Upper lobe of left lung (tissue), 6 donors: ENCODE results near the gene ENGASE. TPM values are rescaled to one million over a fixed set of nuclear protein-coding genes. Genes with fewer than 3 reads are reported as not detected.
A peak's percentile ranks its signal among the peaks of the same experiment; 100 is the strongest.

ENCODE experiments used
- ATAC-seq, 2 donors: fragments of 200-7000 bp; cut with Tn5 transposase; one replicate each; pipeline ENCODE4 v1.9.1; 2022; ENCODE audit warnings: mild to moderate bottlenecking in 2 of 2, moderate library complexity in 2 of 2; ENCODE audit not compliant: low FRiP score in 2 of 2
- DNase-seq, 2 donors: peaks; one replicate each; pipeline ENCODE4 v3.0.0-alpha.2; 2019 to 2020
- H3K27ac ChIP-seq, 4 donors: fragments of 200-600 bp; sonication (generic); one replicate each; pipeline ENCODE4 v1.5.1; 2016 to 2019
- H3K27me3 ChIP-seq, 4 donors: fragments of 200-600 bp; sonication (generic); one replicate each; pipeline ENCODE4 v1.5.1; 2017 to 2019
- H3K36me3 ChIP-seq, 4 donors: fragments of 200-600 bp; sonication (generic); one replicate each; pipeline ENCODE4 v1.5.1; 2016 to 2019
- H3K4me1 ChIP-seq, 4 donors: fragments of 200-600 bp; sonication (generic); one replicate each; pipeline ENCODE4 v1.5.1; 2018 to 2019
- H3K4me3 ChIP-seq, 4 donors: fragments of 200-600 bp; sonication (generic); one replicate each; pipeline ENCODE4 v1.5.1; 2017 to 2019; ENCODE audit warnings: mild to moderate bottlenecking in 2 of 4, moderate library complexity in 1 of 4
- H3K9me3 ChIP-seq, 4 donors: fragments of 200-600 bp; sonication (generic); one replicate each; pipeline ENCODE4 v1.5.1; 2018 to 2019
- EP300 ChIP-seq, 4 donors: sonication (generic); formaldehyde crosslinking; IDR thresholded peaks; one replicate each; pipeline ENCODE4 v1.5.1; 2017; ENCODE audit warnings: antibody characterized with exemption in 4 of 4, control low read depth in 2 of 4
- POLR2A ChIP-seq, 4 donors: fragments of 450-650 bp; IDR thresholded peaks; one replicate each; pipeline ENCODE4 v1.5.1; 2016 to 2017; ENCODE audit warnings: antibody characterized with exemption in 4 of 4, mild to moderate bottlenecking in 2 of 4
- POLR2AphosphoS5 ChIP-seq, 2 donors: sonication (generic); formaldehyde crosslinking; IDR thresholded peaks; one replicate each; pipeline ENCODE4 v1.5.1; 2017; ENCODE audit warnings: antibody characterized with exemption in 2 of 2
- WGBS, 2 donors: methylation state at CpG; one replicate each; pipeline ENCODE4 v1.1.5; 2017 to 2018; 5-methylcytosine and 5-hydroxymethylcytosine counted together
- total RNA-seq, 6 donors: library from RNA; depleted of rRNA in 4 of 6; stranded (reverse); fragments of >200 nt in 4 of 6; gene quantifications; one replicate each; pipeline versions ENCODE4 v1.1.0 to v1.2.1, GENCODE V29; 2016 to 2021
- TF ChIP-seq, protein P1 (sequence below), 6 experiments: fragments of 450-650 bp in 4 of 6; fragments of 200-600 bp in 2 of 6; sonication (generic) in 2 of 6; IDR thresholded peaks; one replicate each; pipeline ENCODE4 v1.5.1; 2016 to 2019; ENCODE audit warnings: antibody characterized with exemption in 6 of 6
- donor health status: DM: no; HTN: no; CAD: no; lungs with moderate emphysema.
- donor health status: DM: no; HTN: yes; CAD: no; lungs with severe emphysema.

ENGASE gene
- total RNA-seq, 6 donors from 2014 or later = 17.2 to 320 (median 55.9) TPM

DNA sequence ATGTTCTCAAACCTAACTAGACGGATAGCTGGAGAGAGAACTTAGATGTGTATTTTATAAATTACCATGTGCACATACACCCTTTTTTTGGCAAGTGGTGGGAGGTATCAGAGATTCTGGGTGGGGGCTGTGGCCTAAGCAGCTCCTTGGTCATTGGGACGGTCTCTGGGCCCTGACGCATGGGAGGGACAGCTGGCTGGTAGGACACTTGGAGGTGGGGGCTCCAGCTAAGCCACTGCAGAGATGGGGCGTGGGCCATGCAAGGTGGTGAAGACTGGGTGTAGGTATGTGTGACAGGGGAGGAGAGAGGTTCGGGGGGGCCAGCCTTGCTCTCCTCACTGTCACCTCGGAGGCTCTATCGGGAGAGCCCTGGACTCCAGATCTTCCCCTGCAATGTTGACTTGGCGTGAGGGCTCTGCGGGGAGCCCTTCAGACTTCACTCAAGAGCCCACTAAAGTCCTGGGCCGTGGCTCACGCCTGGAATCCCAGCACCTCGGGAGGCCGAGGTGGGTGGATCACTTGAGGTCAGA is 33.5 kb upstream of the ENGASE start:
- TF ChIP-seq POLR2A (IDR thresholded peaks at IDR 0.05) = no peak
- no peak for TF ChIP-seq EP300 (IDR thresholded peaks at IDR 0.05)
- H3K27ac ChIP-seq = no peak overlapping the region
- H3K36me3 ChIP-seq = no peaks in the 10 kb centered on the region
- DNase-seq (no peak), ATAC-seq (no peak)
- no peak overlapping the region for H3K4me3 ChIP-seq
- no peaks in the 10 kb centered on the region for H3K9me3 ChIP-seq
- whole genome bisulfite sequencing, 2 donors = 79 to 81% methylated on average over 11 to 13 of the region's 13 CpGs
- H3K4me1 ChIP-seq = peaks cover 9 to 25% (median 20%) of the 10 kb centered on the region in 4 donors
- no peaks in the 10 kb centered on the region for H3K27me3 ChIP-seq

DNA sequence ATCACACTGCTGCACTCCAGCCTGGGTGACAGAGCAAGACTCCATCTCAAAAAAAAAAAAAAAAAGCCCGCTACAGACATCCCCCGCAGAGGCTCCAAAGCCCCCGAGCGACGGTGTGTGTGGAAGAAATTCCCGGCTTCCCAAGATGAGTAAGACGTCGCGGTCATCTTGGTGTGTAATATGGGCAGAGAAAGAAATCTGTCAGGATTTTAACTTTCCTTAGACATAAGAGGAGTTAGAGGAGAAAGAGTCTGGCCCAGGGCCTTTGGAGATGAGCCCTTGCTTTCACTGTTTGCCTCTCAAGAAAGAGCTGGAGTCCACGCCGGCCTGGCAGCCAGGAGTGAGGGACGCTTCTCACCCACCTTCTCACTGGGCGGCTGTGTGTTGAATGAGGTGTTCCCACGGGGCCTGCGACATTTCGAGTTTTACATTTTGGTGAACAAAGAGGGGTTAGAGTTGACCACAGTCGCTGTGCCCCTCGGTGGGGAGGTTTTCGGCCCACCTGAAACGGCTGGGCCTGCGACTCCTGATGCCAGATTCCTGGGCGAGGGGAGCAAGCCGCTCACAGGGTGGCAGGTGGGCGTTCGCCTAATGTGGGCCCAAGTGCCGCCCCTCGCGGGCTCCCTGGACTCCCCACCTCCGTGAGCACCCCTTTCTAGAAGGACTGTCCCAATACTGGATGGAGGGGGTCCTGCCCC is 32.8 kb upstream of the ENGASE start:
- peak; percentile 24 to 25 for ATAC-seq
- Histone ChIP-seq H3K4me3 (no peak overlapping the region), H3K27ac (no peak overlapping the region), H3K36me3 (no peaks in the 10 kb centered on the region), H3K4me1 (peaks cover 2 to 24% (median 13%) of the 10 kb centered on the region in 4 donors), H3K27me3 (no peaks in the 10 kb centered on the region), H3K9me3 (no peaks in the 10 kb centered on the region)
- peak in 1 of 2 donors; percentile 67 for DNase-seq
- 89 to 94% methylated on average over 19 to 27 of the region's 29 CpGs for whole genome bisulfite sequencing, 2 donors
- TF ChIP-seq POLR2AphosphoS5 (IDR thresholded peaks at IDR 0.05) = no peak
- TF ChIP-seq, protein P1, sequence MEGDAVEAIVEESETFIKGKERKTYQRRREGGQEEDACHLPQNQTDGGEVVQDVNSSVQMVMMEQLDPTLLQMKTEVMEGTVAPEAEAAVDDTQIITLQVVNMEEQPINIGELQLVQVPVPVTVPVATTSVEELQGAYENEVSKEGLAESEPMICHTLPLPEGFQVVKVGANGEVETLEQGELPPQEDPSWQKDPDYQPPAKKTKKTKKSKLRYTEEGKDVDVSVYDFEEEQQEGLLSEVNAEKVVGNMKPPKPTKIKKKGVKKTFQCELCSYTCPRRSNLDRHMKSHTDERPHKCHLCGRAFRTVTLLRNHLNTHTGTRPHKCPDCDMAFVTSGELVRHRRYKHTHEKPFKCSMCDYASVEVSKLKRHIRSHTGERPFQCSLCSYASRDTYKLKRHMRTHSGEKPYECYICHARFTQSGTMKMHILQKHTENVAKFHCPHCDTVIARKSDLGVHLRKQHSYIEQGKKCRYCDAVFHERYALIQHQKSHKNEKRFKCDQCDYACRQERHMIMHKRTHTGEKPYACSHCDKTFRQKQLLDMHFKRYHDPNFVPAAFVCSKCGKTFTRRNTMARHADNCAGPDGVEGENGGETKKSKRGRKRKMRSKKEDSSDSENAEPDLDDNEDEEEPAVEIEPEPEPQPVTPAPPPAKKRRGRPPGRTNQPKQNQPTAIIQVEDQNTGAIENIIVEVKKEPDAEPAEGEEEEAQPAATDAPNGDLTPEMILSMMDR (IDR thresholded peaks at IDR 0.05) = no peak
- TF ChIP-seq EP300 (IDR thresholded peaks at IDR 0.05) = no peak
- TF ChIP-seq POLR2A (IDR thresholded peaks at IDR 0.05) = no peak

DNA sequence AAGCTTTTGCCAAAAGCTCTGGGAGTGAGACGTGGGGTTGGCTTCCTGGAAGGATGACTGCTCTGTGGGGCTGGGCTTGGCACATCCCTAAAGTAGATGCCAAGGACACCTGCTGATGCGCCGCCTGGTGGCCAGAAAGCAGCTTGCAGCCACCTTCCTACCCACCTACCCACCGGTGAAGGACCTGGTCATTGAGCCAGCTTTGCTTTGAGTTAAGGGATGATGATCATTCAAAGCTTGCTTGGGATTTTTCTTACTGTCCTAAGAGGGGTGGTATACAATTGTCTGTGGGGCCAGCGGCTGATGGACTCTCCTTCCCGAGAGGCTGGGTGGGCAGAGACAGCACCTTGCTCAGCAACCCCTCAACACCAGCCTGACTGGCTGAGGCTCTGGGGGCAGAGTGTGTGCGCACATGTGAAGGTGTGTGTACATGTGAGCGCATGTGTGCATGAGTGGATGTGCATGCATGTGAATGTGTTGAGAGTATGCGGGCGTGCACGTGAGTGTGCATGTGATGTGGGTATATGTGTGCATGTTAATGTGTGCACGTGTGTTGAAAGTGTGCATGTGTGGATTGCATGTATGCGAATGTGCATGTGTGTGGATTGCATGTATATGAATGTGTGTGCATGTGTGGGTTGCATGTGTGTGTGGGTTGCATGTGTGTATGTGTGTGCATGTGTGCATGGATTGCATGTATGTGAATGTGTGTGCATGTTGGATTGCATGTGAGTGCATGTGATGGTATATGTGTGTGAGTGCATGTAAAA is 32.0 kb upstream of the ENGASE start:
- Histone ChIP-seq H3K4me3 (no peak overlapping the region), H3K27me3 (no peaks in the 10 kb centered on the region), H3K27ac (no peak overlapping the region), H3K9me3 (no peaks in the 10 kb centered on the region), H3K4me1 (peaks cover 0 to 20% (median 10%) of the 10 kb centered on the region in 4 donors), H3K36me3 (peaks cover 0 to 3% (median 1%) of the 10 kb centered on the region in 4 donors)
- 60 to 65% methylated on average over 13 of the region's 13 CpGs for WGBS, 2 donors
- TF ChIP-seq, protein P1 (IDR thresholded peaks at IDR 0.05) = peak; percentile 84 to 93 (median 90)
- no peak for TF ChIP-seq POLR2AphosphoS5 (IDR thresholded peaks at IDR 0.05)
- DNase-seq (peak; percentile 82 to 89), ATAC-seq (peak in 1 of 2 donors; percentile 39)

DNA sequence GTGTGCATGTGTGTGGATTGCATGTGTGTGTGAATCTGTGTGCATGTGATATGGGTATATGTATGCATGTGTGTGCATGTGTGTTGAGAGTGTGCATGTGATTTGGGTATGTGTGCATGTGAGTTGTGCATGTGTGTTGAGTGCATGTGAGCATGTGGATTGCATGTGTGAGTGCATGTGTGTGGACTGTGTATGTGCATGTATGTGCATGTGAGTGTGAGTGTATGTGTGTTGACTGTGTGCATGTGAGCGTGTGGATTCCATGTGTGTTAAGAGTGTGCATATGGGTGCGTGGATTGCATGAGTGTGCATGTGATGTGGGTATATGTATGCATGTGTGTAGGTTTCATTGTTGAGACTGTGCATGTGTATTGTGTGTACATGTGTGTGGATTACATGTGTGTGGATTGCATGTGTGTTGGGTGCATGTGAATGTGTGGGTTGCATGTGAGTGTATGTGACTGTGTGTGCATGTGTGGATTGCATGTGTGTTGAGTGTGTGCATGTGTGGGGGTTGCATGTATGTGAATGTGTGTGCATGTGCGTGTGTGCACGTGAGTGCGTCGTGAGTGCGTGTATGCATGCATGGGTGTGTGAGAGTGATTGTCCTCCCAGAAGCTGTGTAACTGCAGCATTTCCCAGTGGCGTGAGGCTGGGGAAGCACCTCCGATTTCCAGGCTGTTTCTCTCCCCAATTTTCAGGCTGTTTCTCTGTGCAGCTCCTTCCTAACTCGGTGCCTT is 31.3 kb upstream of the ENGASE start:
- Histone ChIP-seq H3K4me3 (no peak overlapping the region), H3K27ac (no peak overlapping the region), H3K27me3 (no peaks in the 10 kb centered on the region), H3K4me1 (peaks cover 0 to 17% (median 10%) of the 10 kb centered on the region in 4 donors), H3K9me3 (no peaks in the 10 kb centered on the region), H3K36me3 (peaks cover 0 to 11% (median 2%) of the 10 kb centered on the region in 4 donors)
- no peak for DNase-seq
- no peak for ATAC-seq
- 83 to 86% methylated on average over 9 to 10 of the region's 10 CpGs for WGBS, 2 donors
- TF ChIP-seq POLR2A (IDR thresholded peaks at IDR 0.05) (no peak), POLR2AphosphoS5 (IDR thresholded peaks at IDR 0.05) (no peak), EP300 (IDR thresholded peaks at IDR 0.05) (no peak)
- TF ChIP-seq, protein P1 (IDR thresholded peaks at IDR 0.05) = no peak

DNA sequence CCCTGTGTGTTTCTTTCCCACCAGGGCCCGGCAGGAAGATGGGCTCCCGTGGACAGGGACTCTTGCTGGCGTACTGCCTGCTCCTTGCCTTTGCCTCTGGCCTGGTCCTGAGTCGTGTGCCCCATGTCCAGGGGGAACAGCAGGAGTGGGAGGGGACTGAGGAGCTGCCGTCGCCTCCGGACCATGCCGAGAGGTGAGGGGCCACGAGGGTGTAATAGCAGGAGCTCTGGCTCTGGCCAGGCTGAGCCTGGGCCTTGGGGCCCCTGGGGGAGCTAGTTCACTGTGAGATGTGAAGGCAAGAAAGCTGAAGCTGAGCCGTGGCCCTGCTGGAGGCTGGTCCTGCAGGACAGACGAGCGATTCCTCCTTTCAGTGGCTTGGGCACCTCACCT is 30.7 kb upstream of the ENGASE start:
- peaks cover 0 to 12% (median 7%) of the 10 kb centered on the region in 4 donors for H3K4me1 ChIP-seq
- ATAC-seq = no peak
- H3K36me3 ChIP-seq = peaks cover 0 to 16% (median 2%) of the 10 kb centered on the region in 4 donors
- no peaks in the 10 kb centered on the region for H3K27me3 ChIP-seq
- WGBS, 2 donors = 75 to 79% methylated on average over 7 to 11 of the region's 12 CpGs
- DNase-seq = no peak
- no peaks in the 10 kb centered on the region for H3K9me3 ChIP-seq
- TF ChIP-seq EP300 (IDR thresholded peaks at IDR 0.05) (no peak), POLR2A (IDR thresholded peaks at IDR 0.05) (no peak), POLR2AphosphoS5 (IDR thresholded peaks at IDR 0.05) (no peak)
- TF ChIP-seq, protein P1 (IDR thresholded peaks at IDR 0.05) = no peak
- H3K4me3 ChIP-seq = no peak overlapping the region
- no peak overlapping the region for H3K27ac ChIP-seq
